WTC11 (cell line): ENCODE data around the gene ZNF189. TPM values are rescaled to one million over a fixed set of nuclear protein-coding genes. Genes with fewer than 3 reads are reported as not detected.

Source experiments
- ATAC-seq: fragments of 200-7000 bp; cut with Tn5 transposase; 2 replicates; pipeline ENCODE4 v1.10.0; 2021; ENCODE audit warnings: mild to moderate bottlenecking, moderate library complexity
- CTCF ChIA-PET: fragments of 300-600 bp; sonication (Branson Sonifier 250); formaldehyde crosslinking; loops from one replicate; lab custom pipeline; 2021; ENCODE audit warnings: antibody characterized with exemption; lab: Charles Lee
- POLR2A ChIA-PET: fragments of 350-600 bp; sonication (Branson Sonifier 250); formaldehyde crosslinking; loops from one replicate; lab custom pipeline; 2021; ENCODE audit warnings: antibody characterized with exemption; lab: Charles Lee
- DNase-seq: peaks from one replicate; pipeline ENCODE4 v3.0.0; 2021; ENCODE audit warnings: low spot score
- H3K27ac Mint-ChIP-seq: 2 replicates; pipeline ENCODE4 v1.8.0; 2021; ENCODE audit warnings: mixed read lengths
- H3K27me3 Mint-ChIP-seq: 2 replicates; pipeline ENCODE4 v1.8.0; 2021; ENCODE audit warnings: low read depth, mild to moderate bottlenecking, moderate library complexity, mixed read lengths
- H3K36me3 Mint-ChIP-seq: 2 replicates; pipeline ENCODE4 v1.8.0; 2021; ENCODE audit warnings: mixed read lengths
- H3K4me1 Mint-ChIP-seq: 2 replicates; pipeline ENCODE4 v1.8.0; 2022; ENCODE audit warnings: mixed read lengths
- H3K4me3 Mint-ChIP-seq: 2 replicates; pipeline ENCODE4 v1.8.0; 2021; ENCODE audit warnings: mild to moderate bottlenecking, moderate library complexity, mixed read lengths
- H3K9me3 Mint-ChIP-seq: 2 replicates; pipeline ENCODE4 v1.8.0; 2021; ENCODE audit warnings: mixed read lengths
- CREM ChIP-seq: sonication (generic); formaldehyde crosslinking; IDR thresholded peaks from 2 replicates; pipeline ENCODE4 v1.8.1; 2022; ENCODE audit warnings: mild to moderate bottlenecking, missing genetic modification reagents, moderate library complexity
- ELF4 ChIP-seq: sonication (generic); formaldehyde crosslinking; IDR thresholded peaks from 2 replicates; pipeline ENCODE4 v1.8.1; 2022; ENCODE audit warnings: low read depth, mild to moderate bottlenecking, moderate library complexity, missing genetic modification reagents
- EMX1 ChIP-seq: fragments of 250-450 bp; sonication (Bioruptor Pico); IDR thresholded peaks from 2 replicates; pipeline ENCODE4 v1.8.0; 2021; ENCODE audit warnings: mild to moderate bottlenecking
- FOXJ3 ChIP-seq: sonication (generic); formaldehyde crosslinking; IDR thresholded peaks from 2 replicates; pipeline ENCODE4 v1.9.0; 2021; ENCODE audit warnings: missing genetic modification reagents, mild to moderate bottlenecking, borderline replicate concordance
- GTF2I ChIP-seq: fragments of 250-450 bp; sonication (Bioruptor Pico); conservative IDR thresholded peaks from 2 replicates; pipeline ENCODE4 v1.4.0; 2021; ENCODE audit warnings: mild to moderate bottlenecking
- JAZF1 ChIP-seq: fragments of 250-450 bp; sonication (Bioruptor Pico); IDR thresholded peaks from 2 replicates; pipeline ENCODE4 v1.9.0; 2021; ENCODE audit warnings: moderate library complexity, mild to moderate bottlenecking, inconsistent platforms
- KAT7 ChIP-seq: sonication (generic); formaldehyde crosslinking; IDR thresholded peaks from 2 replicates; pipeline ENCODE4 v1.8.1; 2023; ENCODE audit warnings: missing genetic modification reagents, mild to moderate bottlenecking, borderline replicate concordance
- OVOL2 ChIP-seq: fragments of 250-450 bp; sonication (Bioruptor Pico); IDR thresholded peaks from 2 replicates; pipeline ENCODE4 v1.9.0; 2021; ENCODE audit warnings: mild to moderate bottlenecking, borderline replicate concordance
- ZNF121 ChIP-seq: sonication (generic); formaldehyde crosslinking; IDR thresholded peaks from 2 replicates; pipeline ENCODE4 v1.8.0; 2023; ENCODE audit warnings: missing genetic modification reagents
- ZNF263 ChIP-seq: sonication (generic); formaldehyde crosslinking; IDR thresholded peaks from 2 replicates; pipeline ENCODE4 v1.8.1; 2022; ENCODE audit warnings: low read depth, mild to moderate bottlenecking, moderate library complexity, missing genetic modification reagents
- ZNF396 ChIP-seq: fragments of 250-450 bp; sonication (Bioruptor Pico); IDR thresholded peaks from 2 replicates; pipeline ENCODE4 v1.8.0; 2021; ENCODE audit warnings: mild to moderate bottlenecking, moderate library complexity, borderline replicate concordance
- total RNA-seq: library from RNA; stranded (reverse); gene quantifications from 3 replicates; pipeline ENCODE4 v1.2.3, GENCODE V29; 2021
- TF ChIP-seq, protein P1 (sequence below): sonication (generic); formaldehyde crosslinking; IDR thresholded peaks from 2 replicates; pipeline ENCODE4 v1.8.1; 2023; ENCODE audit warnings: mild to moderate bottlenecking, missing genetic modification reagents
- TF ChIP-seq, protein P2 (sequence below): fragments of 250-450 bp; sonication (Bioruptor Pico); conservative IDR thresholded peaks from 2 replicates; pipeline ENCODE4 v1.9.0; 2021; ENCODE audit warnings: mild to moderate bottlenecking
- TF ChIP-seq, protein P3 (sequence below): sonication (generic); formaldehyde crosslinking; IDR thresholded peaks from 2 replicates; pipeline ENCODE4 v1.8.0; 2022; ENCODE audit warnings: mild to moderate bottlenecking, missing genetic modification reagents
- TF ChIP-seq, protein P4 (sequence below): sonication (generic); formaldehyde crosslinking; IDR thresholded peaks from 2 replicates; pipeline ENCODE4 v1.8.1; 2023; ENCODE audit warnings: mild to moderate bottlenecking, moderate library complexity, missing genetic modification reagents
- TF ChIP-seq, protein P5 (sequence below): sonication (generic); formaldehyde crosslinking; conservative IDR thresholded peaks from 2 replicates; pipeline ENCODE4 v1.8.1; 2022; ENCODE audit warnings: mild to moderate bottlenecking, missing genetic modification reagents
- TF ChIP-seq, protein P6 (sequence below): sonication (generic); formaldehyde crosslinking; IDR thresholded peaks from 2 replicates; pipeline ENCODE4 v1.8.1; 2023; ENCODE audit warnings: mild to moderate bottlenecking, missing genetic modification reagents, borderline replicate concordance
- TF ChIP-seq, protein P7 (sequence below): sonication (generic); formaldehyde crosslinking; IDR thresholded peaks from 2 replicates; pipeline ENCODE4 v1.8.1; 2023; ENCODE audit warnings: mild to moderate bottlenecking, missing genetic modification reagents, moderate library complexity
- TF ChIP-seq, protein P8 (sequence below): sonication (generic); formaldehyde crosslinking; IDR thresholded peaks from 2 replicates; pipeline ENCODE4 v1.8.0; 2022; ENCODE audit warnings: mild to moderate bottlenecking, missing genetic modification reagents

Gene ZNF189
- total RNA-seq, 1 experiment from 2014 or later, result 10.3 TPM

DNA sequence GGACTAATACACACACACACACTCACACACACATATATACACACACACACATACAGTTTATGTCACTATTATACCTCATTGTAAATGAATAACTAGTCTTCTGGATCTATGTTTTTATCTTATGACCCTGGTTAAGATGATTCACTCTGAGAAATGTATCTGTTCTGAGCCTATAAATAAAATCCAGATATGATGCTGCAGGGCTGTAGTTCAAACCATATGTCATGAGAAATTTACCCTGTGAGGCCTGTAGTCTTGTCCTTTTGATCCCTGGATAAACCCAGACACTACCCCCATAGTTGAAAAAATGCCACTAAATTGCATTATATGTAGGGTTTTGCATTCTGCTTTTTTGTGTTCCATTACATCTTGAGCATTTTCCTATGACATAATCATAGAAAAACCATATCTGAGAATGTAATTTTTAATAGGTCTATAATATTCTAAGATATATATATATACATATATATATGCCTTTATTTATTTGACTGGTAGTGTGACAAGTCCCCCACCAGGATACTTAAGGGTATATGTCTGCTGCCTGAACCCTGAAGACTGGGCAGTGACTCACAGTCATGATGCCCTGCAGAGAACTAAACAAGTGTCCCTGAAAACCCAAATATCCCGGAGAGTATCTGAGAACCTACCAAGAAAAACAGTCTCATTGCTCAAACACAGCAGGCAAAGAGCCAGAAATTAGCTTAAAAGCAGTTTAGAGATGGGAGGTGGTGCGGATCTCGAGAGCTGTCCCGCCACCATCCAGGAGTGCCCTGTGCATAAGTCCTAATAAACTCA is 55.3 kb downstream of the ZNF189 start (continued):
- TF ChIP-seq, protein P1, sequence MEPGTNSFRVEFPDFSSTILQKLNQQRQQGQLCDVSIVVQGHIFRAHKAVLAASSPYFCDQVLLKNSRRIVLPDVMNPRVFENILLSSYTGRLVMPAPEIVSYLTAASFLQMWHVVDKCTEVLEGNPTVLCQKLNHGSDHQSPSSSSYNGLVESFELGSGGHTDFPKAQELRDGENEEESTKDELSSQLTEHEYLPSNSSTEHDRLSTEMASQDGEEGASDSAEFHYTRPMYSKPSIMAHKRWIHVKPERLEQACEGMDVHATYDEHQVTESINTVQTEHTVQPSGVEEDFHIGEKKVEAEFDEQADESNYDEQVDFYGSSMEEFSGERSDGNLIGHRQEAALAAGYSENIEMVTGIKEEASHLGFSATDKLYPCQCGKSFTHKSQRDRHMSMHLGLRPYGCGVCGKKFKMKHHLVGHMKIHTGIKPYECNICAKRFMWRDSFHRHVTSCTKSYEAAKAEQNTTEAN (CRISPR knock-in tag), result no peak
- no peak for TF ChIP-seq ZNF121 (CRISPR knock-in tag)
- TF ChIP-seq, protein P2, sequence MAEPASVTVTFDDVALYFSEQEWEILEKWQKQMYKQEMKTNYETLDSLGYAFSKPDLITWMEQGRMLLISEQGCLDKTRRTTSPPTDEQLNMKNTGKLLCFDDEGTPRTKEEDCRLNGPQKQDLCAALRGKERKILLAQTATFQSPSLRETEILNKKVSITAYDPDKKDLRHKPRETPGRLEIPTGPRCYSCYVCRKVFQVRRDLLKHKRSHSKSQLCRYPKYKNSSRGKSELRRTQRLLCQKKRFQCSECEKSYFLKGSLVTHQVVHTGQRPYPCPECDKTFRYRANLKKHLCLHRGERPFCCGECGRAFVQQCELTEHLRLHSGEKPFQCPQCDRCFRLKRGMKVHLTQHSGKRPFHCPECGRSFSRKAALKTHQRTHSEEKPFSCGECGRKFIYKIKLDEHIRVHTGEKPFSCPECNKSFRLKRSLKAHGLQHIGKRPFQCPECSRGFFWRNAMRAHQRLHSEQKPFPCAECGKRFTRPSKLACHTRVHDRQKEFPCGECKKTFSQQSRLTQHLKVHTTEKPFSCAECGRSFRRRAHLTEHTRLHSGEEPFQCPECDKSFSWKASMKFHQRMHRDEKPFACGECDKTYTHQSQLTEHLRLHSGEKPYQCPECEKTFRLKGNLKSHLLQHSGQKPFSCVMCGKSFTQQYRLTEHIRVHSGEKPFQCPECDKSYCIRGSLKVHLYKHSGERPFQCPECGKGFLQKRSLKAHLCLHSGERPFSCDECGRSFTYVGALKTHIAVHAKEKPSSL, result no peak
- TF ChIP-seq, protein P3, sequence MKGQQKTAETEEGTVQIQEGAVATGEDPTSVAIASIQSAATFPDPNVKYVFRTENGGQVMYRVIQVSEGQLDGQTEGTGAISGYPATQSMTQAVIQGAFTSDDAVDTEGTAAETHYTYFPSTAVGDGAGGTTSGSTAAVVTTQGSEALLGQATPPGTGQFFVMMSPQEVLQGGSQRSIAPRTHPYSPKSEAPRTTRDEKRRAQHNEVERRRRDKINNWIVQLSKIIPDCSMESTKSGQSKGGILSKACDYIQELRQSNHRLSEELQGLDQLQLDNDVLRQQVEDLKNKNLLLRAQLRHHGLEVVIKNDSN (CRISPR knock-in tag), result no peak
- TF ChIP-seq, protein P4, sequence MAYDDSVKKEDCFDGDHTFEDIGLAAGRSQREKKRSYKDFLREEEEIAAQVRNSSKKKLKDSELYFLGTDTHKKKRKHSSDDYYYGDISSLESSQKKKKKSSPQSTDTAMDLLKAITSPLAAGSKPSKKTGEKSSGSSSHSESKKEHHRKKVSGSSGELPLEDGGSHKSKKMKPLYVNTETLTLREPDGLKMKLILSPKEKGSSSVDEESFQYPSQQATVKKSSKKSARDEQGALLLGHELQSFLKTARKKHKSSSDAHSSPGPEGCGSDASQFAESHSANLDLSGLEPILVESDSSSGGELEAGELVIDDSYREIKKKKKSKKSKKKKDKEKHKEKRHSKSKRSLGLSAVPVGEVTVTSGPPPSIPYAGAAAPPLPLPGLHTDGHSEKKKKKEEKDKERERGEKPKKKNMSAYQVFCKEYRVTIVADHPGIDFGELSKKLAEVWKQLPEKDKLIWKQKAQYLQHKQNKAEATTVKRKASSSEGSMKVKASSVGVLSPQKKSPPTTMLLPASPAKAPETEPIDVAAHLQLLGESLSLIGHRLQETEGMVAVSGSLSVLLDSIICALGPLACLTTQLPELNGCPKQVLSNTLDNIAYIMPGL (CRISPR knock-in tag), result no peak
- TF ChIP-seq GTF2I (CRISPR knock-in tag), result no peak
- TF ChIP-seq CREM (CRISPR knock-in tag), result no peak
- TF ChIP-seq ELF4 (CRISPR knock-in tag), result no peak
- no peak for TF ChIP-seq JAZF1 (CRISPR knock-in tag)

DNA sequence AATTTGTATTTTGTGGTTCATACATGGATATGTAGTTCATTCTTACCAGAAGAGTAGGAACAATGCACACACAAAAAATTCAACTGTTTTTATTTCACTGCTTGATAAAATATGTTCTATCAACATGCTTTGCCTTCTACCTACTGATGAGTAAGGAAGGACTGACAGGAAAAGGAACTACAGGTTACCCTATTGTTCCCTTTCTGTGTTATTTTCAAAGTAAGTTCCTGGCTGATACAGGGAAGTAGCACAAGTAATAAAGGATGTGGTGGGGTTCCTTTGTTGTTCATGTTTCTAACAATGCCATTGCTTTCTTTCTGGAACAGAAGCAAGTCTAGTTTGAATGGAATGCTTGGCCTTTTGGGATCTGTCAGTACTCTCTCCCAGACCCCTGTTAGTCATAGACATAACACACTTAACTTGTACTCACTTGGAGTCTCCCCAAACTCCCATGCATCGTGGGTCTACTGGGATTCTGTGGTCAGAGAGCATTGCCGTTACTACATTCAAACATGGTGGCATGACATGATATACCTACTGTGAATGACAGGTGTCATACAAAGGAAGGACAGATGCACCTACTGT is 57.1 kb downstream of the ZNF189 start:
- POLR2A ChIA-PET, result no interaction called here
- ATAC-seq, result no peak
- TF ChIP-seq OVOL2 (no peak), FOXJ3 (no peak), EMX1 (CRISPR knock-in tag) (no peak), ZNF396 (CRISPR knock-in tag) (no peak), ZNF263 (CRISPR knock-in tag) (no peak), KAT7 (CRISPR knock-in tag) (no peak)
- TF ChIP-seq, protein P5, sequence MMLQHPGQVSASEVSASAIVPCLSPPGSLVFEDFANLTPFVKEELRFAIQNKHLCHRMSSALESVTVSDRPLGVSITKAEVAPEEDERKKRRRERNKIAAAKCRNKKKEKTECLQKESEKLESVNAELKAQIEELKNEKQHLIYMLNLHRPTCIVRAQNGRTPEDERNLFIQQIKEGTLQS (CRISPR knock-in tag), result no peak
- TF ChIP-seq, protein P6, sequence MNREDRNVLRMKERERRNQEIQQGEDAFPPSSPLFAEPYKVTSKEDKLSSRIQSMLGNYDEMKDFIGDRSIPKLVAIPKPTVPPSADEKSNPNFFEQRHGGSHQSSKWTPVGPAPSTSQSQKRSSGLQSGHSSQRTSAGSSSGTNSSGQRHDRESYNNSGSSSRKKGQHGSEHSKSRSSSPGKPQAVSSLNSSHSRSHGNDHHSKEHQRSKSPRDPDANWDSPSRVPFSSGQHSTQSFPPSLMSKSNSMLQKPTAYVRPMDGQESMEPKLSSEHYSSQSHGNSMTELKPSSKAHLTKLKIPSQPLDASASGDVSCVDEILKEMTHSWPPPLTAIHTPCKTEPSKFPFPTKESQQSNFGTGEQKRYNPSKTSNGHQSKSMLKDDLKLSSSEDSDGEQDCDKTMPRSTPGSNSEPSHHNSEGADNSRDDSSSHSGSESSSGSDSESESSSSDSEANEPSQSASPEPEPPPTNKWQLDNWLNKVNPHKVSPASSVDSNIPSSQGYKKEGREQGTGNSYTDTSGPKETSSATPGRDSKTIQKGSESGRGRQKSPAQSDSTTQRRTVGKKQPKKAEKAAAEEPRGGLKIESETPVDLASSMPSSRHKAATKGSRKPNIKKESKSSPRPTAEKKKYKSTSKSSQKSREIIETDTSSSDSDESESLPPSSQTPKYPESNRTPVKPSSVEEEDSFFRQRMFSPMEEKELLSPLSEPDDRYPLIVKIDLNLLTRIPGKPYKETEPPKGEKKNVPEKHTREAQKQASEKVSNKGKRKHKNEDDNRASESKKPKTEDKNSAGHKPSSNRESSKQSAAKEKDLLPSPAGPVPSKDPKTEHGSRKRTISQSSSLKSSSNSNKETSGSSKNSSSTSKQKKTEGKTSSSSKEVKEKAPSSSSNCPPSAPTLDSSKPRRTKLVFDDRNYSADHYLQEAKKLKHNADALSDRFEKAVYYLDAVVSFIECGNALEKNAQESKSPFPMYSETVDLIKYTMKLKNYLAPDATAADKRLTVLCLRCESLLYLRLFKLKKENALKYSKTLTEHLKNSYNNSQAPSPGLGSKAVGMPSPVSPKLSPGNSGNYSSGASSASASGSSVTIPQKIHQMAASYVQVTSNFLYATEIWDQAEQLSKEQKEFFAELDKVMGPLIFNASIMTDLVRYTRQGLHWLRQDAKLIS (CRISPR knock-in tag), result no peak
- TF ChIP-seq, protein P7, sequence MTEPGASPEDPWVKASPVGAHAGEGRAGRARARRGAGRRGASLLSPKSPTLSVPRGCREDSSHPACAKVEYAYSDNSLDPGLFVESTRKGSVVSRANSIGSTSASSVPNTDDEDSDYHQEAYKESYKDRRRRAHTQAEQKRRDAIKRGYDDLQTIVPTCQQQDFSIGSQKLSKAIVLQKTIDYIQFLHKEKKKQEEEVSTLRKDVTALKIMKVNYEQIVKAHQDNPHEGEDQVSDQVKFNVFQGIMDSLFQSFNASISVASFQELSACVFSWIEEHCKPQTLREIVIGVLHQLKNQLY, result no peak
- TF ChIP-seq, protein P8, sequence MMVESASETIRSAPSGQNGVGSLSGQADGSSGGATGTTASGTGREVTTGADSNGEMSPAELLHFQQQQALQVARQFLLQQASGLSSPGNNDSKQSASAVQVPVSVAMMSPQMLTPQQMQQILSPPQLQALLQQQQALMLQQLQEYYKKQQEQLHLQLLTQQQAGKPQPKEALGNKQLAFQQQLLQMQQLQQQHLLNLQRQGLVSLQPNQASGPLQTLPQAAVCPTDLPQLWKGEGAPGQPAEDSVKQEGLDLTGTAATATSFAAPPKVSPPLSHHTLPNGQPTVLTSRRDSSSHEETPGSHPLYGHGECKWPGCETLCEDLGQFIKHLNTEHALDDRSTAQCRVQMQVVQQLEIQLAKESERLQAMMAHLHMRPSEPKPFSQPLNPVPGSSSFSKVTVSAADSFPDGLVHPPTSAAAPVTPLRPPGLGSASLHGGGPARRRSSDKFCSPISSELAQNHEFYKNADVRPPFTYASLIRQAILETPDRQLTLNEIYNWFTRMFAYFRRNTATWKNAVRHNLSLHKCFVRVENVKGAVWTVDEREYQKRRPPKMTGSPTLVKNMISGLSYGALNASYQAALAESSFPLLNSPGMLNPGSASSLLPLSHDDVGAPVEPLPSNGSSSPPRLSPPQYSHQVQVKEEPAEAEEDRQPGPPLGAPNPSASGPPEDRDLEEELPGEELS (CRISPR knock-in tag), result no peak

More for the DNA sequence above, 57.1 kb downstream of the ZNF189 start:
- no peak for DNase-seq
- Mint-ChIP-seq H3K4me3 (no peak overlapping the region), H3K36me3 (peaks cover 22% of the 10 kb centered on the region), H3K9me3 (peaks cover 31% of the 10 kb centered on the region), H3K4me1 (peaks cover 32% of the 10 kb centered on the region), H3K27ac (no peak overlapping the region), H3K27me3 (no peaks in the 10 kb centered on the region; the same call in 1 of the 2 replicates)
- CTCF ChIA-PET, result interaction anchor here (0.9 kb wide), 1 partner anchor 112 kb away, joined by 3 read pairs; no protein-coding TSS in a partner anchor
